HEK293 (cell line): ENCODE measurements around the gene FRMD4A.

Experiments used
- CTCF ChIA-PET: fragments of 350-600 bp; formaldehyde crosslinking; extraction: SDS; loops from one replicate; lab custom pipeline; 2021; ENCODE audit warnings: antibody characterized with exemption; lab: Yijun Ruan, JAX
- POLR2A ChIA-PET: fragments of 300-600 bp; formaldehyde crosslinking; extraction: SDS; loops from one replicate; lab custom pipeline; 2020; ENCODE audit warnings: antibody characterized with exemption, inconsistent platforms; lab: Yijun Ruan, JAX
- H3K27ac ChIP-seq: fragments of 200-500 bp; sonication (Bioruptor generic); 2 replicates; pipeline ENCODE4 v1.5.1; 2014; ENCODE audit warnings: low read depth, low read length, control low read depth, inconsistent platforms; ENCODE audit errors: extremely low read depth
- H3K36me3 ChIP-seq, 2 experiments: fragments of 200-500 bp in 1 of 2; sonication (Bioruptor generic) in 1 of 2; 1 replicate in 1 of 2; 2 replicates in 1 of 2; pipeline ENCODE4 v1.5.1; 2014 to 2017; ENCODE audit warnings: inconsistent platforms in 2 of 2, low read length in 2 of 2; ENCODE audit not compliant: control insufficient read depth in 2 of 2, insufficient read depth in 1 of 2
- H3K4me1 ChIP-seq: fragments of 200-500 bp; sonication (Bioruptor generic); 2 replicates; pipeline ENCODE4 v1.5.1; 2014; ENCODE audit warnings: mild to moderate bottlenecking, low read length, inconsistent platforms; ENCODE audit not compliant: control insufficient read depth, insufficient read depth
- H3K4me3 ChIP-seq: 2 replicates; pipeline ENCODE4 v1.5.1; 2011; ENCODE audit warnings: low read depth, mild to moderate bottlenecking, control low read depth, low read length, moderate library complexity
- H3K9me3 ChIP-seq: fragments of 200-500 bp; sonication (Bioruptor generic); 2 replicates; pipeline ENCODE4 v1.5.1; 2014; ENCODE audit warnings: low read depth, low read length, inconsistent platforms; ENCODE audit not compliant: control insufficient read depth, insufficient read depth
- GLI4 ChIP-seq: fragments of 450-650 bp; formaldehyde crosslinking; IDR thresholded peaks from 2 replicates; pipeline ENCODE4 v1.5.1; 2016; ENCODE audit warnings: missing biosample characterization, missing genetic modification characterization
- IKZF3 ChIP-seq: fragments of 450-650 bp; IDR thresholded peaks from 2 replicates; pipeline ENCODE4 v1.5.0; 2018; ENCODE audit warnings: missing biosample characterization, mild to moderate bottlenecking, missing genetic modification characterization, moderate library complexity
- SP3 ChIP-seq: fragments of 450-650 bp; formaldehyde crosslinking; IDR thresholded peaks from 2 replicates; pipeline ENCODE4 v1.5.1; 2016; ENCODE audit warnings: missing biosample characterization, missing genetic modification characterization
- ZBTB1 ChIP-seq: fragments of 450-650 bp; formaldehyde crosslinking; IDR thresholded peaks from 2 replicates; pipeline ENCODE4 v1.5.1; 2016; ENCODE audit warnings: missing biosample characterization, missing genetic modification characterization
- ZBTB10 ChIP-seq: fragments of 450-650 bp; formaldehyde crosslinking; IDR thresholded peaks from 2 replicates; pipeline ENCODE4 v1.5.1; 2016; ENCODE audit warnings: missing biosample characterization, missing genetic modification characterization
- ZBTB6 ChIP-seq: fragments of 450-650 bp; formaldehyde crosslinking; IDR thresholded peaks from 2 replicates; pipeline ENCODE4 v1.5.1; 2017; ENCODE audit warnings: missing biosample characterization, missing genetic modification characterization
- ZBTB8A ChIP-seq: fragments of 450-650 bp; formaldehyde crosslinking; IDR thresholded peaks from 2 replicates; pipeline ENCODE4 v1.5.1; 2016; ENCODE audit warnings: missing biosample characterization, missing genetic modification characterization
- ZFP3 ChIP-seq: fragments of 450-650 bp; formaldehyde crosslinking; IDR thresholded peaks from 2 replicates; pipeline ENCODE4 v1.5.1; 2016; ENCODE audit warnings: low read depth, missing biosample characterization, missing genetic modification characterization
- ZNF10 ChIP-seq: fragments of 450-650 bp; formaldehyde crosslinking; IDR thresholded peaks from 2 replicates; pipeline ENCODE4 v1.5.1; 2017; ENCODE audit warnings: missing biosample characterization, missing genetic modification characterization
- ZNF133 ChIP-seq: fragments of 450-650 bp; formaldehyde crosslinking; IDR thresholded peaks from 2 replicates; pipeline ENCODE4 v1.5.1; 2016; ENCODE audit warnings: missing biosample characterization, missing genetic modification characterization
- ZNF138 ChIP-seq: fragments of 450-650 bp; formaldehyde crosslinking; IDR thresholded peaks from 2 replicates; pipeline ENCODE4 v1.5.1; 2016; ENCODE audit warnings: missing biosample characterization, missing genetic modification characterization, borderline replicate concordance
- ZNF157 ChIP-seq: fragments of 450-650 bp; formaldehyde crosslinking; IDR thresholded peaks from 2 replicates; pipeline ENCODE4 v1.5.1; 2016; ENCODE audit warnings: missing biosample characterization, missing genetic modification characterization
- ZNF169 ChIP-seq: fragments of 450-650 bp; formaldehyde crosslinking; IDR thresholded peaks from 2 replicates; pipeline ENCODE4 v1.5.1; 2016; ENCODE audit warnings: missing biosample characterization, missing genetic modification characterization
- ZNF223 ChIP-seq: fragments of 450-650 bp; formaldehyde crosslinking; IDR thresholded peaks from 2 replicates; pipeline ENCODE4 v1.5.1; 2016; ENCODE audit warnings: missing biosample characterization, missing genetic modification characterization
- ZNF274 ChIP-seq, 2 experiments: fragments of 200-500 bp in 1 of 2; fragments of 450-650 bp in 1 of 2; sonication (Bioruptor generic) in 1 of 2; formaldehyde crosslinking in 1 of 2; IDR thresholded peaks; 2 replicates each; pipeline versions ENCODE4 v1.5.1 to v1.6.1; 2014 to 2016; ENCODE audit warnings: borderline replicate concordance in 1 of 2, inconsistent platforms in 1 of 2, low read length in 1 of 2, missing biosample characterization in 1 of 2, missing genetic modification characterization in 1 of 2
- ZNF302 ChIP-seq: fragments of 450-650 bp; formaldehyde crosslinking; IDR thresholded peaks from 2 replicates; pipeline ENCODE4 v1.5.1; 2016; ENCODE audit warnings: missing biosample characterization, missing genetic modification characterization, low read depth
- ZNF423 ChIP-seq: fragments of 450-650 bp; formaldehyde crosslinking; IDR thresholded peaks from 2 replicates; pipeline ENCODE4 v1.5.1; 2016; ENCODE audit warnings: missing biosample characterization, missing genetic modification characterization
- ZNF529 ChIP-seq: fragments of 450-650 bp; formaldehyde crosslinking; IDR thresholded peaks from 2 replicates; pipeline ENCODE4 v1.5.1; 2017; ENCODE audit warnings: missing genetic modification characterization, missing biosample characterization; ENCODE audit not compliant: insufficient replicate concordance
- ZNF544 ChIP-seq: fragments of 450-650 bp; formaldehyde crosslinking; IDR thresholded peaks from 2 replicates; pipeline ENCODE4 v1.5.0; 2017; ENCODE audit warnings: missing biosample characterization, missing genetic modification characterization
- ZNF549 ChIP-seq: fragments of 450-650 bp; IDR thresholded peaks from 2 replicates; pipeline ENCODE4 v1.5.1; 2018; ENCODE audit warnings: missing biosample characterization, missing genetic modification characterization, mild to moderate bottlenecking, inconsistent platforms, moderate library complexity
- ZNF561 ChIP-seq: fragments of 450-650 bp; IDR thresholded peaks from 2 replicates; pipeline ENCODE4 v1.5.1; 2018; ENCODE audit warnings: missing biosample characterization, missing genetic modification characterization, borderline replicate concordance
- ZNF585B ChIP-seq: fragments of 450-650 bp; formaldehyde crosslinking; IDR thresholded peaks from 2 replicates; pipeline ENCODE4 v1.5.1; 2016; ENCODE audit warnings: missing biosample characterization, missing genetic modification characterization
- ZNF670 ChIP-seq: fragments of 450-650 bp; formaldehyde crosslinking; IDR thresholded peaks from 2 replicates; pipeline ENCODE4 v1.5.1; 2016; ENCODE audit warnings: missing biosample characterization, missing genetic modification characterization, low read depth
- ZNF792 ChIP-seq: fragments of 450-650 bp; formaldehyde crosslinking; IDR thresholded peaks from 2 replicates; pipeline ENCODE4 v1.5.1; 2016; ENCODE audit warnings: missing biosample characterization, missing genetic modification characterization
- TF ChIP-seq, protein P1 (sequence below): fragments of 450-650 bp; formaldehyde crosslinking; IDR thresholded peaks from 2 replicates; pipeline ENCODE4 v1.5.1; 2016; ENCODE audit warnings: missing biosample characterization, missing genetic modification characterization, borderline replicate concordance
- TF ChIP-seq, protein P2 (sequence below): fragments of 450-650 bp; formaldehyde crosslinking; IDR thresholded peaks from 2 replicates; pipeline ENCODE4 v1.5.1; 2016; ENCODE audit warnings: missing biosample characterization, missing genetic modification characterization

Gene FRMD4A

DNA sequence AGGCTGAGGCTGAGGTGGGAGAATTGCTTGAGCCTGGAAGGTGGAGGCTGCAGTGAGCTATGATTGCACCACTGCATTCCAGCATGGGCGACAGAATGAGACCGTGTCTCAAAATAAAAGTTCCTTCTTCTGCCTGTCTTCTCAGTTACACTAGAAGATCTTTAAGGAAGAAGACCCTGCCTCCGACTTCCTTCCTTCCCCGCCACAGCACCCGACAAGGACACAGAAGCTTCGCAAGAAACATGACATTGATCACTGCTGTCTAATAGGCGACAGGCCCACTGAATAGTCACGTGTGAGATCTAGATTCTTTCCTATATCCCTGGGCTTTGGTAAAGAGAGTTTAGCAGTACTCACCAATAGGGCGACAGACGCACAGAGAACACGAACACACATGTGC, 625.8 kb downstream of the FRMD4A start:
- ChIA-PET CTCF (no interaction called here), POLR2A (no interaction called here)
- Histone ChIP-seq H3K4me1 (no peaks in the 10 kb centered on the region; the same call in 1 of the 2 replicates), H3K4me3 (no peak overlapping the region)
- no peak for TF ChIP-seq ZNF274 (IDR thresholded peaks at IDR 0.05; ENCODE audit: low read length)
- TF ChIP-seq ZNF274 (tag by site-specific recombination; IDR thresholded peaks at IDR 0.05; ENCODE audit: borderline replicate concordance) = no peak
- no peak for TF ChIP-seq ZNF792 (tag by site-specific recombination)
- TF ChIP-seq ZNF133 (tag by site-specific recombination) = no peak
- TF ChIP-seq ZNF223 (tag by site-specific recombination) = no peak
- no peak for TF ChIP-seq ZBTB8A (tag by site-specific recombination)
- TF ChIP-seq ZFP3 (tag by site-specific recombination) = no peak
- no peak for TF ChIP-seq ZNF561
- TF ChIP-seq ZNF169 = no peak
- TF ChIP-seq, protein P1, sequence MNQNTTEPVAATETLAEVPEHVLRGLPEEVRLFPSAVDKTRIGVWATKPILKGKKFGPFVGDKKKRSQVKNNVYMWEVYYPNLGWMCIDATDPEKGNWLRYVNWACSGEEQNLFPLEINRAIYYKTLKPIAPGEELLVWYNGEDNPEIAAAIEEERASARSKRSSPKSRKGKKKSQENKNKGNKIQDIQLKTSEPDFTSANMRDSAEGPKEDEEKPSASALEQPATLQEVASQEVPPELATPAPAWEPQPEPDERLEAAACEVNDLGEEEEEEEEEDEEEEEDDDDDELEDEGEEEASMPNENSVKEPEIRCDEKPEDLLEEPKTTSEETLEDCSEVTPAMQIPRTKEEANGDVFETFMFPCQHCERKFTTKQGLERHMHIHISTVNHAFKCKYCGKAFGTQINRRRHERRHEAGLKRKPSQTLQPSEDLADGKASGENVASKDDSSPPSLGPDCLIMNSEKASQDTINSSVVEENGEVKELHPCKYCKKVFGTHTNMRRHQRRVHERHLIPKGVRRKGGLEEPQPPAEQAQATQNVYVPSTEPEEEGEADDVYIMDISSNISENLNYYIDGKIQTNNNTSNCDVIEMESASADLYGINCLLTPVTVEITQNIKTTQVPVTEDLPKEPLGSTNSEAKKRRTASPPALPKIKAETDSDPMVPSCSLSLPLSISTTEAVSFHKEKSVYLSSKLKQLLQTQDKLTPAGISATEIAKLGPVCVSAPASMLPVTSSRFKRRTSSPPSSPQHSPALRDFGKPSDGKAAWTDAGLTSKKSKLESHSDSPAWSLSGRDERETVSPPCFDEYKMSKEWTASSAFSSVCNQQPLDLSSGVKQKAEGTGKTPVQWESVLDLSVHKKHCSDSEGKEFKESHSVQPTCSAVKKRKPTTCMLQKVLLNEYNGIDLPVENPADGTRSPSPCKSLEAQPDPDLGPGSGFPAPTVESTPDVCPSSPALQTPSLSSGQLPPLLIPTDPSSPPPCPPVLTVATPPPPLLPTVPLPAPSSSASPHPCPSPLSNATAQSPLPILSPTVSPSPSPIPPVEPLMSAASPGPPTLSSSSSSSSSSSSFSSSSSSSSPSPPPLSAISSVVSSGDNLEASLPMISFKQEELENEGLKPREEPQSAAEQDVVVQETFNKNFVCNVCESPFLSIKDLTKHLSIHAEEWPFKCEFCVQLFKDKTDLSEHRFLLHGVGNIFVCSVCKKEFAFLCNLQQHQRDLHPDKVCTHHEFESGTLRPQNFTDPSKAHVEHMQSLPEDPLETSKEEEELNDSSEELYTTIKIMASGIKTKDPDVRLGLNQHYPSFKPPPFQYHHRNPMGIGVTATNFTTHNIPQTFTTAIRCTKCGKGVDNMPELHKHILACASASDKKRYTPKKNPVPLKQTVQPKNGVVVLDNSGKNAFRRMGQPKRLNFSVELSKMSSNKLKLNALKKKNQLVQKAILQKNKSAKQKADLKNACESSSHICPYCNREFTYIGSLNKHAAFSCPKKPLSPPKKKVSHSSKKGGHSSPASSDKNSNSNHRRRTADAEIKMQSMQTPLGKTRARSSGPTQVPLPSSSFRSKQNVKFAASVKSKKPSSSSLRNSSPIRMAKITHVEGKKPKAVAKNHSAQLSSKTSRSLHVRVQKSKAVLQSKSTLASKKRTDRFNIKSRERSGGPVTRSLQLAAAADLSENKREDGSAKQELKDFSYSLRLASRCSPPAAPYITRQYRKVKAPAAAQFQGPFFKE (tag by site-specific recombination) = no peak
- TF ChIP-seq ZNF585B (tag by site-specific recombination) = no peak
- no peak for TF ChIP-seq ZNF157
- no peak for TF ChIP-seq ZNF544 (tag by site-specific recombination)
- no peak for TF ChIP-seq IKZF3 (tag by site-specific recombination)
- TF ChIP-seq, all 188 proteins: peak for 0
- Histone ChIP-seq H3K27ac (no peak overlapping the region), H3K36me3 (peaks cover 0 to 12% of the 10 kb centered on the region in 2 experiments; a peak in 1 of 3 replicates), H3K9me3 (no peaks in the 10 kb centered on the region)

GRCh38 chr10:13703997-13704536, 626.7 kb downstream of the FRMD4A start:
- POLR2A ChIA-PET = no interaction called here

More at GRCh38 chr10:13703997-13704536, 626.7 kb downstream of the FRMD4A start:
- Histone ChIP-seq H3K9me3 (no peaks in the 10 kb centered on the region), H3K4me3 (no peak overlapping the region), H3K27ac (no peak overlapping the region), H3K4me1 (no peaks in the 10 kb centered on the region; the same call in 1 of the 2 replicates), H3K36me3 (peaks cover 0 to 17% of the 10 kb centered on the region in 2 experiments; a peak in 2 of 3 replicates)
- TF ChIP-seq ZNF529 (no peak), ZNF302 (tag by site-specific recombination) (no peak), ZBTB6 (tag by site-specific recombination) (no peak), GLI4 (tag by site-specific recombination) (no peak), ZNF670 (tag by site-specific recombination) (no peak), SP3 (tag by site-specific recombination) (no peak), ZNF423 (no peak), ZBTB10 (tag by site-specific recombination) (no peak), ZNF138 (no peak), ZNF549 (no peak), ZNF10 (tag by site-specific recombination) (no peak), ZBTB1 (tag by site-specific recombination) (no peak)
- TF ChIP-seq, protein P2, sequence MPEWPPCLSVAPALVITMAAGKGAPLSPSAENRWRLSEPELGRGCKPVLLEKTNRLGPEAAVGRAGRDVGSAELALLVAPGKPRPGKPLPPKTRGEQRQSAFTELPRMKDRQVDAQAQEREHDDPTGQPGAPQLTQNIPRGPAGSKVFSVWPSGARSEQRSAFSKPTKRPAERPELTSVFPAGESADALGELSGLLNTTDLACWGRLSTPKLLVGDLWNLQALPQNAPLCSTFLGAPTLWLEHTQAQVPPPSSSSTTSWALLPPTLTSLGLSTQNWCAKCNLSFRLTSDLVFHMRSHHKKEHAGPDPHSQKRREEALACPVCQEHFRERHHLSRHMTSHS = no peak
- CTCF ChIA-PET = interaction anchor here (0.7 kb wide), 1 partner anchor 1166 kb away, joined by 3 read pairs; no protein-coding TSS in a partner anchor
